NCI-H146 (cell line): ENCODE data around the gene NTN1.

Source experiments
- DNase-seq: peaks from one replicate; lab custom pipeline; 2025; lab: John Stamatoyannopoulos, UW

Gene NTN1

GRCh38 chr17:9232591-9233270, 211.4 kb downstream of the NTN1 start:
- no peak for DNase-seq

- no peak for DNase-seq
These were observed 211.9 kb downstream of the NTN1 start for GRCh38 chr17:9233271-9233599.

GRCh38 chr17:9233761-9234160, 212.5 kb downstream of the NTN1 start:
- DNase-seq: no peak

- DNase-seq: no peak
These were observed 213.2 kb downstream of the NTN1 start for GRCh38 chr17:9234389-9234945.

GRCh38 chr17:9235346-9235745, 214.0 kb downstream of the NTN1 start:
- DNase-seq: no peak

GRCh38 chr17:9236286-9237052, 215.2 kb downstream of the NTN1 start:
- DNase-seq: no peak

GRCh38 chr17:9237053-9237410, 215.7 kb downstream of the NTN1 start:
- DNase-seq: no peak

GRCh38 chr17:9237661-9238301, 216.5 kb downstream of the NTN1 start:
- peak; percentile 57 for DNase-seq

GRCh38 chr17:9238340-9239245, 217.3 kb downstream of the NTN1 start:
- no peak for DNase-seq

GRCh38 chr17:9239246-9239792, 218.0 kb downstream of the NTN1 start:
- no peak for DNase-seq

- no peak for DNase-seq
These were observed 218.7 kb downstream of the NTN1 start for GRCh38 chr17:9239793-9240658.

- no peak for DNase-seq
These were observed 219.5 kb downstream of the NTN1 start for GRCh38 chr17:9240659-9241370.

- no peak for DNase-seq
These were observed 220.0 kb downstream of the NTN1 start for GRCh38 chr17:9241371-9241712.

GRCh38 chr17:9241774-9242496, 220.6 kb downstream of the NTN1 start:
- no peak for DNase-seq

- DNase-seq: no peak
These were observed 221.2 kb downstream of the NTN1 start for GRCh38 chr17:9242497-9242881.

GRCh38 chr17:9242983-9243382, 221.7 kb downstream of the NTN1 start:
- no peak for DNase-seq

- no peak for DNase-seq
These were observed 223.0 kb downstream of the NTN1 start for GRCh38 chr17:9244066-9245052.

- DNase-seq: no peak
These were observed 226.2 kb downstream of the NTN1 start for GRCh38 chr17:9247401-9247938.
